Erythroblast (primary cell): ENCODE measurements around the gene INTU.

Experiments used
- GATA1 ChIP-seq: IDR thresholded peaks from 2 replicates; pipeline ENCODE4 v1.6.1; 2011; ENCODE audit warnings: low read depth, mild to moderate bottlenecking, control low read depth, low read length, moderate library complexity
- POLR2A ChIP-seq: IDR thresholded peaks from 2 replicates; pipeline ENCODE4 v1.6.1; 2011; ENCODE audit warnings: mild to moderate bottlenecking, low read length

- TF ChIP-seq POLR2A (no peak), GATA1 (no peak)
These were observed 25.9 kb upstream of the INTU start for GRCh38 chr4:127606823-127607222.
